H1 (cell line): ENCODE data around the gene HLA-F. TPM values are rescaled to one million over a fixed set of nuclear protein-coding genes. Genes with fewer than 3 reads are reported as not detected.

Experiments used
- EGR1 ChIP-seq: IDR thresholded peaks from 2 replicates; pipeline ENCODE4 v1.6.1; 2011; ENCODE audit warnings: low read depth, low read length, borderline replicate concordance
- GABPA ChIP-seq: IDR thresholded peaks from 2 replicates; pipeline ENCODE4 v1.6.1; 2011; ENCODE audit warnings: mild to moderate bottlenecking, low read length, moderate library complexity, borderline replicate concordance; ENCODE audit not compliant: insufficient read depth
- SP4 ChIP-seq: IDR thresholded peaks from 2 replicates; pipeline ENCODE4 v1.6.1; 2012; ENCODE audit warnings: low read length, inconsistent platforms
- TEAD4 ChIP-seq: IDR thresholded peaks from 2 replicates; pipeline ENCODE4 v1.6.1; 2012; ENCODE audit warnings: low read depth, low read length, inconsistent platforms, mixed read lengths
- ZNF274 ChIP-seq: IDR thresholded peaks from 2 replicates; pipeline ENCODE4 v1.7.0; 2012; ENCODE audit warnings: low read length, borderline replicate concordance; ENCODE audit errors: extremely low read depth
- polyA plus RNA-seq, 7 experiments: library from polyadenylated mRNA; depleted of rRNA in 3 of 7; stranded (reverse) in 5 of 7; unstranded in 2 of 7; fragments of >200 nt in 5 of 7; fragments of 200-250 nt in 2 of 7; gene quantifications; 1 replicate in 5 of 7; 2 replicates in 1 of 7; 4 replicates in 1 of 7; pipeline versions ENCODE4 v1.2.1 to v1.2.3, GENCODE V29; 2011 to 2013; ENCODE audit warnings: missing spikeins in 2 of 7, mixed read lengths in 2 of 7
- total RNA-seq: library from RNA; stranded (reverse); fragmentation: NEBNext Ultra II Directional; extraction: Animal tissue kit (Norgen Biotek cat#: 25700); gene quantifications from 2 replicates; pipeline ENCODE4 v1.2.1, GENCODE V29; 2021

Gene HLA-F
- total and polyA plus RNA-seq, 2 of the 8 experiments (the other 6 are each of a cell fraction or from before 2014, with no cell fraction given) = 9.6 to 11.7 TPM

- TF ChIP-seq EGR1 = no peak
- no peak for TF ChIP-seq ZNF274
- TF ChIP-seq SP4 = no peak
- no peak for TF ChIP-seq TEAD4
- no peak for TF ChIP-seq GABPA
Observed at GRCh38 chr6:29743025-29743424, 19.8 kb downstream of the HLA-F start (continued).
